SU-DHL-6 (cell line): ENCODE results near the gene METTL14.

ENCODE experiments used
- H2AFZ ChIP-seq: fragments of 200-600 bp; sonication (generic); 2 replicates; pipeline ENCODE4 v1.6.1; 2014; ENCODE audit warnings: low read depth, mild to moderate bottlenecking, moderate library complexity, mixed read lengths, antibody characterized with exemption, low read length; ENCODE audit not compliant: severe bottlenecking
- H3F3A ChIP-seq: fragments of 200-600 bp; shearing (Covaris generic); 2 replicates; pipeline ENCODE4 v1.6.0; 2016; ENCODE audit warnings: antibody characterized with exemption, mild to moderate bottlenecking; ENCODE audit not compliant: insufficient read depth
- H3K27ac ChIP-seq: fragments of 200-600 bp; sonication (generic); 2 replicates; pipeline ENCODE4 v1.5.1; 2016; ENCODE audit warnings: low read depth, mild to moderate bottlenecking, low read length, moderate library complexity, mixed read lengths
- H3K27me3 ChIP-seq: fragments of 200-600 bp; sonication (generic), shearing (Covaris generic); 2 replicates; pipeline ENCODE4 v1.6.0; 2014; ENCODE audit warnings: mild to moderate bottlenecking, low read length
- H3K36me3 ChIP-seq: fragments of 200-600 bp; sonication (generic); 2 replicates; pipeline ENCODE4 v1.6.1; 2014; ENCODE audit warnings: mild to moderate bottlenecking, low read length, mixed read lengths
- H3K4me2 ChIP-seq: fragments of 300-600, 200-600 bp; shearing (Covaris generic), sonication (generic); 2 replicates; pipeline ENCODE4 v1.6.0; 2014; ENCODE audit warnings: low read length, low read depth, mild to moderate bottlenecking; ENCODE audit not compliant: poor library complexity, severe bottlenecking
- H3K4me3 ChIP-seq: fragments of 200-600 bp; sonication (generic); 2 replicates; pipeline ENCODE4 v1.5.1; 2014; ENCODE audit warnings: antibody characterized with exemption, low read length, mild to moderate bottlenecking, mixed read lengths; ENCODE audit not compliant: insufficient read depth, poor library complexity, severe bottlenecking
- H3K79me2 ChIP-seq: fragments of 200-600 bp; sonication (generic); 2 replicates; pipeline ENCODE4 v1.6.1; 2014; ENCODE audit warnings: mild to moderate bottlenecking, low read length, moderate library complexity; ENCODE audit not compliant: insufficient read depth
- H3K9ac ChIP-seq: fragments of 200-600 bp; sonication (generic); 2 replicates; pipeline ENCODE4 v1.7.0; 2014; ENCODE audit warnings: mild to moderate bottlenecking, low read length
- H3K9me2 ChIP-seq: fragments of 200-600 bp; sonication (generic); replicated peaks from 2 replicates; pipeline ENCODE4 v1.6.1; 2014; ENCODE audit warnings: low read length; ENCODE audit not compliant: insufficient read depth
- H3K9me3 ChIP-seq: fragments of 200-600 bp; sonication (generic); 2 replicates; pipeline ENCODE4 v1.6.1; 2014; ENCODE audit warnings: low read length, mixed read lengths; ENCODE audit not compliant: insufficient read depth
- H4K20me1 ChIP-seq: fragments of 200-600 bp; sonication (generic); 2 replicates; pipeline ENCODE4 v1.6.1; 2014; ENCODE audit warnings: low read depth, mild to moderate bottlenecking, antibody characterized with exemption, low read length, moderate library complexity, mixed read lengths
- CTCF ChIP-seq: fragments of 200-600 bp; sonication (generic); IDR thresholded peaks from one replicate; pipeline ENCODE4 v1.5.1; 2017; ENCODE audit warnings: antibody characterized with exemption, mild to moderate bottlenecking, low read length, moderate library complexity; ENCODE audit not compliant: insufficient read depth, poor library complexity, severe bottlenecking
- EZH2phosphoT487 ChIP-seq: fragments of 200-600 bp; sonication (generic), shearing (Covaris generic); conservative IDR thresholded peaks from 2 replicates; pipeline ENCODE4 v1.6.1; 2018; ENCODE audit warnings: mild to moderate bottlenecking, antibody characterized with exemption, low read length, moderate library complexity, mixed read lengths

Gene METTL14

GRCh38 chr4:118760092-118760491 is 74.9 kb downstream of the METTL14 start:
- Histone ChIP-seq H3K36me3 (0 out of 2 replicates have a peak, but pooled peaks cover 7% of the 10 kb centered on the region), H4K20me1 (no peaks in the 10 kb centered on the region), H3K27ac (peak overlapping the region; percentile 92), H3K27me3 (no peaks in the 10 kb centered on the region), H3K4me3 (peak overlapping the region; percentile 46), H3F3A (peaks cover 29% of the 10 kb centered on the region), H3K79me2 (no peaks in the 10 kb centered on the region), H3K9ac (peak overlapping the region; percentile 53), H2AFZ (no peak overlapping the region), H3K4me2 (peak overlapping the region; percentile 72), H3K9me3 (no peaks in the 10 kb centered on the region), H3K9me2 (no peaks in the 10 kb centered on the region)
- no peak for TF ChIP-seq CTCF
- no peak for TF ChIP-seq EZH2phosphoT487

- Histone ChIP-seq H3K79me2 (no peaks in the 10 kb centered on the region), H3F3A (peaks cover 29% of the 10 kb centered on the region), H3K9me2 (no peaks in the 10 kb centered on the region), H3K4me2 (peak overlapping the region; percentile 72), H3K9ac (peak overlapping the region; percentile 53), H3K9me3 (no peaks in the 10 kb centered on the region), H3K27me3 (no peaks in the 10 kb centered on the region), H3K36me3 (0 out of 2 replicates have a peak, but pooled peaks cover 7% of the 10 kb centered on the region), H2AFZ (no peak overlapping the region), H3K4me3 (peak overlapping the region; percentile 46), H4K20me1 (no peaks in the 10 kb centered on the region), H3K27ac (peak overlapping the region; percentile 92)
- TF ChIP-seq EZH2phosphoT487 (no peak), CTCF (no peak)
These were observed 75.3 kb downstream of the METTL14 start for GRCh38 chr4:118760493-118760892.

GRCh38 chr4:118761397-118762016 is 76.3 kb downstream of the METTL14 start:
- H3K27ac ChIP-seq, result peak overlapping the region; percentile 69
- H3K9ac ChIP-seq, result peak overlapping the region; percentile 33
- peak overlapping the region; percentile 72 for H3K4me2 ChIP-seq
- no peaks in the 10 kb centered on the region for H4K20me1 ChIP-seq
- no peaks in the 10 kb centered on the region for H3K27me3 ChIP-seq
- no peaks in the 10 kb centered on the region for H3K9me3 ChIP-seq
- H3F3A ChIP-seq, result peaks cover 29% of the 10 kb centered on the region
- no peak overlapping the region for H2AFZ ChIP-seq
- peak overlapping the region; percentile 46 for H3K4me3 ChIP-seq
- 0 out of 2 replicates have a peak, but pooled peaks cover 7% of the 10 kb centered on the region for H3K36me3 ChIP-seq
- no peaks in the 10 kb centered on the region for H3K79me2 ChIP-seq
- no peaks in the 10 kb centered on the region for H3K9me2 ChIP-seq
- no peak for TF ChIP-seq CTCF
- no peak for TF ChIP-seq EZH2phosphoT487
